Erythroblast (primary cell): ENCODE data around the gene WEE2.

Source experiments
- GATA1 ChIP-seq: IDR thresholded peaks from 2 replicates; pipeline ENCODE4 v1.6.1; 2011; ENCODE audit warnings: low read depth, mild to moderate bottlenecking, control low read depth, low read length, moderate library complexity
- POLR2A ChIP-seq: IDR thresholded peaks from 2 replicates; pipeline ENCODE4 v1.6.1; 2011; ENCODE audit warnings: mild to moderate bottlenecking, low read length

- TF ChIP-seq POLR2A (no peak), GATA1 (no peak)
Measured at GRCh38 chr7:141722529-141722928, 14.4 kb downstream of the WEE2 start.
